Mesodermal cell (in vitro differentiated cells): ENCODE data around the gene RUSF1.

Experiments
- H3K27ac ChIP-seq: 2 replicates; pipeline ENCODE4 v1.7.0; 2013; ENCODE audit warnings: mild to moderate bottlenecking, low read depth, low read length, moderate library complexity; ENCODE audit not compliant: severe bottlenecking
- H3K36me3 ChIP-seq: 2 replicates; pipeline ENCODE4 v1.7.1; 2013; ENCODE audit warnings: mild to moderate bottlenecking, low read length, moderate library complexity; ENCODE audit not compliant: control insufficient read depth, insufficient read depth
- H3K4me1 ChIP-seq: one replicate; pipeline ENCODE4 v1.7.1; 2013; ENCODE audit warnings: mild to moderate bottlenecking, low read length; ENCODE audit not compliant: insufficient read depth, control insufficient read depth, poor library complexity, severe bottlenecking
- H3K4me3 ChIP-seq: 2 replicates; pipeline ENCODE4 v1.7.0; 2013; ENCODE audit warnings: low read length, control low read depth, mild to moderate bottlenecking; ENCODE audit not compliant: insufficient read depth, poor library complexity, severe bottlenecking; ENCODE audit errors: extremely low read depth
- H3K9me3 ChIP-seq: 2 replicates; pipeline ENCODE4 v1.7.1; 2013; ENCODE audit warnings: mild to moderate bottlenecking, low read length, moderate library complexity; ENCODE audit not compliant: control insufficient read depth
- WGBS, 2 experiments: methylation state at CpG; one replicate each; pipeline ENCODE4 v1.1.5; 2013; ENCODE audit warnings: missing lambda C conversion rate in 2 of 2; ENCODE audit not compliant: insufficient coverage in 2 of 2; 5-methylcytosine and 5-hydroxymethylcytosine counted together

Gene RUSF1

GRCh38 chr16:31459687-31460581, 48.3 kb downstream of the RUSF1 start:
- Histone ChIP-seq H3K27ac (peak overlapping the region; percentile 99), H3K9me3 (no peaks in the 10 kb centered on the region), H3K36me3 (peaks cover 42% of the 10 kb centered on the region), H3K4me1 (peaks cover 16% of the 10 kb centered on the region), H3K4me3 (peak overlapping the region; percentile 88)
- 7 to 8% methylated on average over 38 to 40 of the region's 61 CpGs for WGBS, 2 experiments

- Histone ChIP-seq H3K4me1 (peaks cover 23% of the 10 kb centered on the region), H3K9me3 (no peaks in the 10 kb centered on the region), H3K36me3 (peaks cover 34% of the 10 kb centered on the region), H3K4me3 (peak within 1 kb of the TSS; percentile 88), H3K27ac (peak within 1 kb of the TSS; percentile 99)
- WGBS, 2 experiments = 0% methylated on average over 77 to 78 of the region's 91 CpGs
These were observed 49.1 kb downstream of the RUSF1 start, which contains the start of gene ARMC5 for GRCh38 chr16:31458844-31459686. TSS of gene ARMC5 (plus strand) at chr16:31459501. CDS start at chr16:31459525, 24 bp downstream.

DNA sequence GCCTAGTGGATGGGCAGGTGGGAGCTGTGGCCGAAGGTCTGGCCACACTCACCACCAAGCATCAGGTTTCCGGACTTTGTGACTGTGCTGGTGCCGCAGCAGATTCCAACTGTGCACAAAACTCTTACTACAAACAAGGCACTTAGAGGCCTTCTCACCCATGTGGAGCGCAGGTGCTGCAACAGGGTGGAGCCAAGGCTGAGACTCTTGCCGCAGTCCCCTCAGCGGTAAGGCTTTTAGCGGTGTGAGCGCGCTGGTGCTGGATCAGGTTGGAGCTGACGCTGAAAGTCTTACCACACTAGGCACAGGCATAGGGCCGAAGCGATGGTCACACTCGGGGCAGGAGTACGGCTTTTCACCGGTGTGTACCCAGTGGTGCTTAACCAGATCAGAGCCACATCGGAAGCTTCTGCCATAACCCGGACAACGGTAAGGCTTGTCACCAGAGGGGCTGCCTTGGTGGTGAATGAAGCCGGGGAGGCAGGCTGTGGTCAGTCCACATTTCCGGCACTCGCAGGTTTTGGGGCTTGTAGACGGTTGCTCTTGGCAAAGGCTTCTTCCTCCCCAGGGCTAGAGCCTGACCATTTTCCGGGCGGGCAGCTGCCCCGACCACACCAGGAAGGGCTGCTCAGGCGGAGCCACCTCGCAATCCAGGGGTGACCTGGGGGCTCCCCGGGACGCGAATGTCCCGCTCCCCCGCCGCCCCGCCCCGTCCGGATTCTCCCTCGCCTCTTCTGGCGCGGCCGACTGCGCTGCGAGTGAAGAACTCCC, 49.9 kb downstream of the RUSF1 start:
- WGBS, 2 experiments = 3 to 4% methylated on average over 30 to 40 of the region's 42 CpGs
- Histone ChIP-seq H3K9me3 (no peaks in the 10 kb centered on the region), H3K27ac (peak overlapping the region; percentile 99), H3K36me3 (peaks cover 30% of the 10 kb centered on the region), H3K4me1 (peaks cover 30% of the 10 kb centered on the region), H3K4me3 (peak overlapping the region; percentile 88)

DNA sequence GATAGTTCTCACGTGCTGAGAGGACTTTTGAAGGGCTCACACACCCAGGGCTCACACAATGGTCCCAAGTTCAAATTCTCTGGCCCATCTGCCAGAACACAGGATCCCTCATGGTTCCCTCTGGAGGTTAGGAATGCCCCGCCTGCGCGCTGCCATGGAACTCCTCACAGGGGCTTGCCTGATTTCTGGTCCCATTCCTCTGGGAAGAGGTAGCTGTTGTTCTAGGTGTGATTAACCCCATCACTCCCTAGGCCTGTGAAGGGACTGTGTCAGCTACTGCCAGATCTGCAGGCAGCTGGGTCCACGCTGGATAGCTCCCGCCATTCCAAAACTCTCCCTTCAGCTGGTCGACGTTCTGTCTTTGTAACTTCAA, 51.2 kb downstream of the RUSF1 start:
- peaks cover 41% of the 10 kb centered on the region for H3K4me1 ChIP-seq
- H3K4me3 ChIP-seq = peak overlapping the region; percentile 88
- WGBS, 2 experiments = 83 to 87% methylated on average over 1 to 4 of the region's 8 CpGs
- peaks cover 23% of the 10 kb centered on the region for H3K36me3 ChIP-seq
- no peak overlapping the region for H3K27ac ChIP-seq
- no peaks in the 10 kb centered on the region for H3K9me3 ChIP-seq

DNA sequence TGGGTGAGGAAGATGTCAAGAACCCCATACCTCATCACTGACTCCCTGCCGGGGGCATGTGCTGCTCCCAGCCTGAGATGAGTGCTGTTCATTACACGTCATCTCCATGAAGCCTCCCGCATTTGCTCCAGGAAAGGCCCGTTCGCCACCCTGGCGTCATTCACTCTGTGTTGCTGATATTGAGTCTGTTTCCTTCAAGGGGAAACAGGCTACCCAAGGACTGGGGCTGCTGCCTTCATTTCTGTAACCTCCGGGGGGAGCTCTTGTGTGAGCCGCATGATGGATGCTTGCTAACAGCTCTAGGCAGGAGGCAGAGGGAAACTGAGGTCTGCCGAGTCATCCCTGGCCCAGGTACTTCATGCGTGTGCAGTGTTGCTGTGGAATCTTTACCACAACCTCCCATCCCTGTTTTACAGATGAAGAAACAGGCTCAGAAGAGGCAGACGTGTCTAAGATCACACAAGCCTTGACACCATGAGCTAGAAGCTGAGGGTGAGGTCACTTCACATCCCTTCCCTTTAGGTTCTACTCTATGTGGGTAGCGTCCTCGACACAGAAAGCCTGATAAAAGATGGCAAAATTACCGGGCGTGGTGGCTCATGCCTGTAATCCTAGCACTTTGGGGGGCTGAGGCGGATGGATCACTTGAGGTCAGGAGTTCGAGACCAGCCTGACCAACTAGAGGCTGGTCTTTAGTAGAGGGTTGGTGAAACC, 52.4 kb downstream of the RUSF1 start:
- H3K9me3 ChIP-seq = no peaks in the 10 kb centered on the region
- 84 to 89% methylated on average over 13 to 14 of the region's 17 CpGs for WGBS, 2 experiments
- peaks cover 23% of the 10 kb centered on the region for H3K36me3 ChIP-seq
- no peak overlapping the region for H3K4me3 ChIP-seq
- H3K4me1 ChIP-seq = peaks cover 44% of the 10 kb centered on the region
- H3K27ac ChIP-seq = no peak overlapping the region

DNA sequence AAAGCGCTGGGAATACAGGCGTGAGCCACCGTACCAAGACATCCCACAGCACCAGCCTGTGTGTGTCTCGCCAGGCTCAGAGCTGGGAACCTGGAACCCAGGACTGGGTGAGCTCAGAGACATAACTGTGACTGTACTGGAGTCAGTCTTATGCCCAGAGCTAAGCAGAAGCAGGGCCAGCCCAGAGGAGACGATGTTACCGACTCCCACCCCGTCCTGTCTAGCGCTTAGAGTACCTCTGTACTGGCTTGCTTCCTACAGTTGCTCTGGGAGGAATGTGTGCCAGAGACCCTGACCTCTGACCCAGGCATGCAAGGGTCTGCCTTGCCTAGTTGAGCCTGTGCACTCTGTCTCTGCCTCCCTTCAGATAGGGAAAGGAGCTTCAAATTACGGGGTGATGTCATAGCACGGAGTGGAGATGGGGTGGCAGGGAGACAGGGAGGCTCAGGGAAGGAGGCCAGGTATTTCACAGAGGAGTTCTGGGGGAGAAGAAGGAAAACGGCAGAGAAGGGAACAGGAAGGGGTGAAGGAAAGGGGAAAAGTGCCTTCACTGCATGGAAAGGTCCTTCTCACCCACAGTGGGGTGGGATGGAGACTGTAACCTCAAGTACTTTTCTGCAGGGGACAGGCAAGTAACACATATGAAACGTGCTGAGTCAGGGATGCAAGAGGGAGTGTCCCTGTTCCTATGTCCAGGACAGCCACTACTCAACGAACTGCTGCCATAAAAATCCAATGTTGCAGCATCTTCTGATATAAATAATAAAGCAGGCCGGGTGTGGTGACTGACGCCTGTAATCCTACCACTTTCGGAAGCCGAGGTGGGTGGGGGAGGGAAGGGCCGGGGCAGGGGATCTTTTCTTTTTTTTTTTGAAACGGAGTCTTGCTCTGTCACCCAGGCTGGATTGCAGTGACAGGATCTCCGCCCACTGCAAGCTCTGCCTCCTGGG, 54.7 kb downstream of the RUSF1 start:
- H3K27ac ChIP-seq = peak overlapping the region; percentile 83
- H3K4me1 ChIP-seq = peaks cover 44% of the 10 kb centered on the region
- peaks cover 23% of the 10 kb centered on the region for H3K36me3 ChIP-seq
- no peaks in the 10 kb centered on the region for H3K9me3 ChIP-seq
- 38 to 49% methylated on average over 13 to 14 of the region's 20 CpGs for WGBS, 2 experiments
- no peak overlapping the region for H3K4me3 ChIP-seq

DNA sequence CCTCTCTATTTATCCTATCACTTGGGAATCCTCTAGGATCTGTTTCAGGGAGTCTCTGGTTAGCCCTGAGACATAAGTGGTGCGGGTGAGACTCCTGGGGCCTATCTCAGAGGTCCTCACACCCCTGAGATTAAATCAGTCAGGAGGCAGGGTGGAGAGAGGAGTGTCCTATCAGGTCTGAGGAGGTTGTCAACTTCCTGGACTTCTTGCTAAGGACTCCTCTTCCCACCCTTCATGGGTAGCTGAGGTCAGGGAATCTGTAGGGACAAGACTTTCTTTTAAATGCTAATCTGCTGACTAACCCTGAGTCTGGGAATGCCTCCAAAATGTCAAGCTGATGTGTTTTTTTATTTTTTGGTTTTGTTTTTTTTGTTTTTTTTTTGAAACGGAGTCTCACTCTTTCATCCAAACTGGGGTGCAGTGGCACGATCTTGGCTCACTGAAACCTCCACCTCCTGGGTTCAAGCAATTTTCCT, 55.5 kb downstream of the RUSF1 start:
- Histone ChIP-seq H3K27ac (peak overlapping the region; percentile 83), H3K4me3 (no peak overlapping the region), H3K4me1 (peaks cover 41% of the 10 kb centered on the region), H3K9me3 (no peaks in the 10 kb centered on the region), H3K36me3 (peaks cover 20% of the 10 kb centered on the region)
- WGBS, 2 experiments = no CpG with 5 or more reads among the region's 3 CpGs

GRCh38 chr16:31451681-31452351, 56.4 kb downstream of the RUSF1 start:
- Histone ChIP-seq H3K4me3 (no peak overlapping the region), H3K4me1 (peaks cover 34% of the 10 kb centered on the region), H3K27ac (peak overlapping the region; percentile 1), H3K36me3 (peaks cover 11% of the 10 kb centered on the region), H3K9me3 (no peaks in the 10 kb centered on the region)
- WGBS, 2 experiments = 41 to 60% methylated on average over 4 to 5 of the region's 11 CpGs

- H3K4me1 ChIP-seq = peaks cover 28% of the 10 kb centered on the region
- no peak overlapping the region for H3K27ac ChIP-seq
- H3K36me3 ChIP-seq = peaks cover 7% of the 10 kb centered on the region
- no peaks in the 10 kb centered on the region for H3K9me3 ChIP-seq
- no peak overlapping the region for H3K4me3 ChIP-seq
- WGBS, 2 experiments = 83 to 100% methylated on average over 2 of the region's 5 CpGs
These were observed 57.0 kb downstream of the RUSF1 start for GRCh38 chr16:31451201-31451600.
